GM19043 (cell line): ENCODE results near the gene SLC26A6.

Experiments used
- ATAC-seq: cut with Tn5 transposase; IDR thresholded peaks from one replicate; pipeline ENCODE4 v1.9.1; 2021; ENCODE audit warnings: low read depth; ENCODE audit not compliant: unreplicated experiment

Gene SLC26A6

DNA sequence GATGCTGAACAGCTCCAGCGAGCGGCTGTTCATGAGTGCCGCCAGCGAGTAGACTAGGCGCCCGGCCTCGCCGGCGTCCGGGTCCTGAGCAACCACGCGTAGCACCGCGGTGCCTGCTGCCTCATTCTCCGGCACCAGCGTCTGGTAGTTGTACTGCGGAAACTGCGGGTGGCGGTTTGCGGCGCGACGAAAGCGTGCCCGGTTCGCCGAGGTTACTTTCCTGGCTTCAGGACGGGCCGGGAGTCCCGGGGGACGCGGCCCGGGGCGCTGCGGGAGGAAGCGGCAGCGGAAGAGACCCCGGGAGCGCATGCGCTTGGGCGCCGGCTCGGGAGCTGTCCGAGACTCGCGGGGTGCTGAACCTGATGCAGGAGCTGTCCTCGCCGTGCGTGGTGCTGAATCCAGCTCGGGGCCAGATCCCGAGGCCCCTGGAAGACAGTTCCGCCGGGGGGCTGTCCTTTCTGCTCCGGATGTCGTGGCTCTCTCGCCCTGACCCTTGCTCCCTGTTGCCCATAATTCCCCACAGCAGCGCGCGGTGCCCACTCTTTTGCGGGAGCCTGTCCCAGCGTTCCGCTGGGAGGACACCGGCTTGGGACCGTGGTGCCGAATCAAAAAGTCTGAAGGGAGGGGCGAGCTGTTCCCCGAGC, 26.4 kb upstream of the SLC26A6 start:
- ATAC-seq, result no peak

DNA sequence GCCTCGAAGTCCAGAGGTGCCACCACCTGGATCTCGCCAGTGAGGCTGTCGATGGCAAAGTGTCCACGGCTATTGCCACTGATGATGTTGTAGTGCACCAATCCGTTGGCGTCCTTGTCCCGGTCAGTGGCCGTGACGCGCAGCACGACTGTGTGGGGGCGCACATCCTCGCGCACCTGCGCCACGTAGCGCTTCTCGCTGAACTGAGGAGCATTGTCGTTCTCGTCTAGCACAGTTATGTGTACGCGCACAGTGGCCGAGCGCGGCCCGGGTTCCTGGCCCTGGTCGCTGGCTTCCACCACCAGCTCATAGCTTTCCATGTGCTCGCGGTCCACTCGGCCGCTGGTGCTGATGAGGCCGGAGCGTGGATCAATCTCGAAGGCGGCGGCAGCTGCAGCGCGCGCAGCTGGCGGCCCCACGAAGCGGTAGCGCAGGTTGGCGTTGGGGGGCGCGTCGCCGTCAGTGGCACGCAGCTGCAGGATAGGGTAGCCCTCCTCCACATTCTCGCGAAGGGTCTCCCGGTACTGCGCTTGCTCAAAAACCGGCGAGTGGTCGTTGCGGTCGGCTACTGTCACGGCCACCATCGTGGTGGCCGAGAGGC, 25.6 kb upstream of the SLC26A6 start:
- ATAC-seq, result no peak

DNA sequence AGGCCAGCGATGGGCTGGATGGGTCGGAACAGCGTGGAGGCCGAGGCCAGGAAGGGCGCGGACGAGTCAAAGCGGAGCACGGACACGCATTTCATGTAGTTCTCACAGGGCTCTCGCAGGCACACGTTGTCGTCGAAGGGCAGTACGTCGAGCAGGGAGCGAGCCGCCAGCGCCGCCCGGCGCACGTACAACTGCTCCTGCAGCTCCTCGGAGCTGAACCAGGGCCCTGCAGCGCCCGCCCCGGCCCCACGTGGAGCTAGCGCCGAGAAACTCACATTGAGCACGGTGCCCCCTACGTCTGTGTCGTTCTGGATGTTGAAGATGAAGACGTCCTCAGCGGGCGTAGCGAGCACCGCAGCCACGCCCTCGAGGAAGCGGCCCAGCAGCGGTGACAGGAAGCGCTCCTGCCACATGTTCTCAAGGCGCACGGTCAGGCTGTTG, 21.6 kb upstream of the SLC26A6 start:
- no peak for ATAC-seq

DNA sequence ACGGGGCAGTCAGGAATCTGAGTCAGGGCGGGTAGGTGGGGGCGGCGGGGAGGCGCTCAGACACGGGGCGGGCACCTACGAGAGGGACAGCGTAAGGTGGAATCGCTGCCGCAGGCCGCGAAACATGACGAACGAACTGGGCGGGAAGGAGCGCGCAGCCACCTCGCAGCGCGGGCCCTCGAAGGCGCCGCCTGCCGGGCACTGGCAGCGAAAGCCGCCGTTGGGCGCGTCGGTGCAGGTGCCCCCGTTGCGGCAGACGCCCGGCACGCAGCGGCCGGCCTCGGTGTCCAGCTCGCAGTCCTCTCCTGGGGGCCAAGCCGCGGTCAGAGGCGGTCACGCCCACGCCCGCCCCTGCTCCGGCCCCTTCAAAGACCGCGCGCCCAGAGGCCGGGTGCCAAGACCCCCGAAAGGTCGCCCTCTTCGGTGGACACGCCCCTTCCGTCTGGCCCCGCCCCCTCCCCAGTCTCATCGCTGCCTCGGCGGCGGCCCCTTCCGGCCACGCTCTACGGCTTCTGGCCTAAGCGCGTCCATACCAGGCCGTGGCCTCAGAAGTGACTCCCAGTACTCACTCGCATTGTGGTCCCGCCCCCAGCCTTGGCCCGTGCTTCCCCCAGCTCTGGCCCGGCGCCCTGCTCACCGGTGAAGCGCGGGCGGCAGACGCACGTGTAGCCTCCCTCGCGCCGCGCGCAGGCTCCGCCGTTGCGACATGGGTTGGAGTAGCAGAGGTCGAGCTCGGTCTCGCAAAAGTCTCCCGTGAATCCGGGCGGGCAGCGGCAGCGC, 21.0 kb upstream of the SLC26A6 start:
- peak; percentile 48 for ATAC-seq

DNA sequence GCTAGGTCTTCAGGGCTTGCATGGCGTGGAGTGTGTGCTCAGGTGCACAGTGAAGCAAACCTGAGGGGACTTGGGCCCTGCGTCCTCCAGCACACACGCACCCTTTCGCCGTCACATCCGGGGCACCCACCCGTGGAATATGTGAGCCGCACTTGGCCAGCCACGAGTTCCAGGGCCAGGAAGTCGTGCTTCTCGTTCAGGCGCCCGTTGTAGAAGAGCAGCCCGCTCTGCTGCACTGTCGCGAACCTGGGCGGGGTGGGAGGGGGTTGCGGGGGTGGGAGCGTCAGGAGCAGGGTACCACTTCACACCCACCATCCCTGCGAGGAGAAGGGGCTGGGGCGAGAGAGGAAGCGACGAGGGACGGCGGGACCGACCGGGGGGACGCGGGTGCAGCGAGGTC, 20.3 kb upstream of the SLC26A6 start:
- no peak for ATAC-seq

DNA sequence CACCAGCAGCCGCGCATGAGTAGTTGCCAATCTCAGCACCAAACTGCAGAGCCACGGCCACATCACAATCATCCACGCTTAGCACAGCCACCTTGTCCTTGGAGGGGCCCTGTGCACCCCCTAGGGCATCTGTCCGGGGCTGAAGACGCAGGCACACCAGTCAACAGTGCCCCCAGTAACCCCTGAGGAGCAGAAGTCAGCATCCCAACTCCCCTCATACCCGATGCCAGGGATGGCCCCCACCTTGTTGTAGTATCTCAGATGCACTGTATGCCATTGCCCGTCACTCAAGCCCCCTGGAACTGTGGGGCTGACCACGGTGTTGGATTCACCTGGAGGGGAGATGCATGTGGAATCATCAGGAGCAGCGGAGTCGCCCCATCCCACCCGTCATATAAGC, 19.8 kb upstream of the SLC26A6 start:
- ATAC-seq, result no peak

DNA sequence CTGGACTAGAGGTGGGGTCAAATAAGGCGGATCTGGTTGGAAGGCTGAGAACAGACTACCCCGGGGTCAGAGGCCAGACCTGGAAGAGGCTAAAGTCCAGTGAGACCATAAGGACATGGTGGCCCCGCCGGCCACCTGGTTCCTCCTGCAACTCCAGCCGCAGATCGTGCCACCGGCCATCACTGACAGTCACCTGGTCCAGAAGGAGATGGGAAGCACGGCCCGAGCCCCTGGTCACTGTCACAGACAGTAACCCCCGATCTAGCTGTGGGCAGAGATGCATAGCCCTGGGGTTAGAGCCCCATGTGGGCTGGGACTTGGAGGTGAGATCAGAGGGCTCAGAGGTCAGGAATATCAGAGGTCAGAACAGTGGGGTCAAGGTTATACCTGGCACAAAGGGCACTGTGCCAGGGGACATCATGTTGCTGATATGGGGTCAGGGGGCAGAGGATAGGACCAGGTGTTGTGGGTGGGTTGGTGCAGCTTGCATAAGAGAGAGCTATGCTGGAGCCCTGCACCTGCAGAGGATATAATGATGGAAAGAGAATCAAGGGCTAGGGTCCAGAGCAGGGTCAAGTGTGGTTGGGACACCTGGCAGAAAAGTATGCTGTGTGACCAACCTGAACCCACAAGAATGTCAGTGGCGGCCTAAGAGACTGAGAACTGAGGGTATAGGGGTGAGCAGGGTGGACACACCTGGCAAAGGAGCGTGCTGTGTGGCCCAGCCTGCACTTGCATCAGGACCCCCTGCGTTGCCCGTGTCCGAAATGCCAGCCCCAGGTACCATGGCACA, 17.9 kb upstream of the SLC26A6 start:
- ATAC-seq, result no peak

DNA sequence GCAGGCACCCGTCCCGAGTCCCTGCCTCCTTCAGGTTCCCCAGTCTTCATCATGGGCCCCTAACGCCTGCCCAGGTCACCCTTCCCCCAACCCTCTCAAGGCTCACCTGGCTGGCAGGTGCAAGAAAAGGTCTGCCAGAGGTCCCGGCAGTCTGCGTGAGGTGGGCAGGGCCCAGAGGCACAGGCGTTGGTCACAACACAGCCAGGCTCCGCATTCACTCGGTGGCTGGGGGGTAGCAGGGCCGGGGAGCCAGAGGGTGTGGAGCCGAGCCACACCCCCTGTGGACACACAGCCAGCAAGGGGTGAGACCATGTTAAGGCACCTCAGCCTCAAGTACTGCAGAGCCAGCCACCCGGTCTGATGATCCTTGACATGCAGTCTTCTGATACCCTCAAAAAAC, 16.5 kb upstream of the SLC26A6 start:
- ATAC-seq, result no peak

DNA sequence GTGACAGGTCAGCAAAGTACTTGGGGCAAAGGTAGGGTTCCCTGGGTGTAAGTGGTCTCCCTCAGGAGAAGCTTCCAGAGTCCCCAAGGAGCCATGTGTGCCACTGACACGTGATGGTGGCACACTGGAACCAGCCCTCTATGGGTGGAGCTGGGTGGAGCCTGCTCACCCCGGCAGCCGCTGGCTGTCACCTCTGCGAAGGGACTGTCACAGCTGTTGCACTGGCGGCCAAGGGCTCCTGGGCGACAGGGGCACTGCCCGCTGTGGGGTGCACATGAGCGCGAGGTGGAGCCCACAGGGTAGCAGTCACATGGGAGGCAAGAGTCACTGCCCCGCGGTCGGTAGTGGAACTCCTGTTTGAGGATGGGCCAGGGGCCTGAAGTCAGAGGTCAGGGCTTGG, 15.5 kb upstream of the SLC26A6 start:
- no peak for ATAC-seq

DNA sequence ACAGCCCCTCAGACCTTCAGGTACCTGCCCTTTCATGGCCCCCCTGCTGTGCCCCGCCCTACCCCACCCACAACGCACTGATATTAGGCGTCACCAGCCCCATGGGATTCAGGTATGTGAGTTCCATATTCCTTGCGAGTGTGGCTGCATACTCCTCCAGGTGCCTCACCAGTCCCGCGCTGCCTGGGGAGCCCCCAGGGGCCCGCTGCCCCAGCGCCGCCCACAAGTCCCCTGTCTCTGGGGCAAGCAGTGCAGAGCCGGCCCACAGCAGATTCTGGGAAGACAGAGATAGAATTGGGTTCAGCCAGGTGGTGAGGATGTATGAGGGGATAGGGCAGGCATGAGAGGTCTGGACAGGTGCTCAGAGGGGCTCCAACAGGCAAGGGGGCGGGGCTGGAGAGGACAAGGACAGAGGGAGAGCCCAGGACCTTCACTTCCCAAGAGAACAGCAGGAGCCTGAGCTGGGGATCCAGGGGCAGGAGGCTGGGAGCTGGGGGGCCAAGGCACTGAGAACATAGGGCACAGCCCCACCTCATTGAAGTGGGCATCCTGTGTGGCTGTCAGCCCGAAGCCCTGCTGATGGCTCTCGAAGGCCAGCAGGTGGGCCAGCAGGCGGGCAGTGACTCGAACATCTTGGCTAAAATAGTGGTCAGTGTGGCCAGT, 13.1 kb upstream of the SLC26A6 start:
- no peak for ATAC-seq

DNA sequence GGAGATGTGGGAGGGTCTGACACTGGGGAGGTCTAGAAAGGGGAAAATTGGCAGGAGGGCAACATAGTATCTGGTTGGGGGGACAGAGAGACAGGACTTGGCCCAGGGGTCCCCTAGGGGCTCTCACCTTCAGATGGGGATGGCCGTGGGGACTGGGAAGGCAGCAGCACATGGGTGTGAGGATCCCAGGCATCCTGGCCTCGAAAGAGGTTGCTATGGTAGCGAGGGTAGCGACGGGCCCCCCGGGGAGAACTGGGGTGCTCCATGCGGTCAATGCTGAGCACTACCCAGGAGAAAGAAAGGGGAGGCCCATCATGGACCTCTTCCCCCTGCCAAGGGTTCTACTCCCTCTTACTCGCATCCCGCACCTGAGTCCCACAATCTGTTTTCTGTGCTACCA, 12.5 kb upstream of the SLC26A6 start:
- ATAC-seq, result no peak

DNA sequence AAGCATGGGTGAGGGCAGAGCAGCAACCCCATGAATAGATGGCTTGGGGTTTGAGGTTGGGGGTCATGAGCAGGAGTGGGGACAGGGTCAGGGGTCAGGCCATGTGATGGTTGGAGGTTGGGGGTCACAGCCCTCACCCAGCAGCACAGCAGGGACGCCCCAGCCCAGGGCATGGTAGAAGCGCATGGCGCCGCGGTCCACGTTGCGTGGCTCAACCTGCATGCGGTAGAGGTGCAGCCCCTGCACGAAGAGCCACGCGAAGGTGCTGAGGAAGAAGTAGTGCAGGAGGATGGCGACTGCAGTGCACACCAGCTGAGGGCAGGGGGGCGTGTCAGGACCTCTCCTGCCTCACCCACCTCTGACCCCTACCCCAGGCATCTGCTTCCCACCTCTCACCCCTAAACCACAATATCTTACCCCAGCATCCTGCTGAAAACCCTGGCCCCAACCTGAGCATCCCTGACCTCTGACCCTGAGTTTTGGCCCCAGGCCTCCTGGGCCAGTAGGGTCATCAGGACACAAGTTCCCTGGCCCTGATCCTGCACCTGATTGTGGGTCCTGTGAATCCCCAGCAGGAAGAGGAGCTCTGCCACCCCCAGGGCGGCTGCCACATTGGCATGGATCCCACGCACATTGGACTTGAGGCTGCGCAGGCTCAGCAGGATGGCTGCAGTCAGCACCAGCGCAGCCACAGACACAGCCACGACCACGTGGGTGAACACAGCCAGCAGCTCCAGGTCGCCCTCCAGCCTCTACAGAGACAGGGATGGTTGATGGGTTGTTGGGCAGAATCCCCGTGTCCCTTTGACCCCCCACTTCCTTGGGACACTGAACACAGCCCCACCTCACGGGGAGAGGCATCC, 9.9 kb upstream of the SLC26A6 start:
- no peak for ATAC-seq

DNA sequence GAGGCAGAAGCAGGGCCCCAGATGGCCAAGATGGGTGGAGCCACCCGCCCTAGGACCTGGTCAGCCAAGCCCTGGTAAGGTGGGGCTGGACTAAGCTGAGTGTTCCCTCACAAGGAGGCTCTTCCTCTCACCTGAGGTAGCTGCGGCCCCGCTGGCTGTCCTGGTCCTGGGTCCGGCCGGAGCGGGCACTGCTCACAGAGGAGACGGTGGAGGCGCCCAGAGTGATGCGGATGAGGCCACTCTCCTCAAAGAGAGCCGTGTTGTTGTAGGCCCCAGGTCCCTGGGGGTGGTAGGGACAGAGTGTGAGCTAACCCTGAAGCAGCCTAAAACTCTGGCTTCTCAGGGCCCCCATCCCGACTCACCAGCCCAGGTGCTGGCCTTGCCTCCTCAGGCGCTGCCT, 7.3 kb upstream of the SLC26A6 start:
- no peak for ATAC-seq

DNA sequence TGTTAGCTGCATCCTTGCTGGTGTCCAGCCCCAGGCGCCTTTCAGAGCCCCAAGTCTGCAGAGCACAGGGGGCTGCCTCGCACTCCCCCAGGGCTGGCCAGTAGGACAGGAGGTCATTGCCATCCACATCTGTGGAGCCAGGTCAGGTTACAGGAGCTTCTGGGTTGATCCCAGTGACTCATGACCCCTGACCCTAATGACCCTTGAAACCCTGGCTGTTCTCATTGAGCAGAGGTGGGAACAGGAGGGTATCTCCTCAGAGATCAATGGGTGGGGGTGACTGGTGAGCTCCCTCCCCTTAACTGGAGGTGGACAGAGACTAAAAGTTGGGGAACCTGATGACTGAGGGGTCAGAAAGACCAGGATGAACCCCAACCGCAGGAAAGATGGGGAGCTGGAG, 6.1 kb upstream of the SLC26A6 start:
- no peak for ATAC-seq

DNA sequence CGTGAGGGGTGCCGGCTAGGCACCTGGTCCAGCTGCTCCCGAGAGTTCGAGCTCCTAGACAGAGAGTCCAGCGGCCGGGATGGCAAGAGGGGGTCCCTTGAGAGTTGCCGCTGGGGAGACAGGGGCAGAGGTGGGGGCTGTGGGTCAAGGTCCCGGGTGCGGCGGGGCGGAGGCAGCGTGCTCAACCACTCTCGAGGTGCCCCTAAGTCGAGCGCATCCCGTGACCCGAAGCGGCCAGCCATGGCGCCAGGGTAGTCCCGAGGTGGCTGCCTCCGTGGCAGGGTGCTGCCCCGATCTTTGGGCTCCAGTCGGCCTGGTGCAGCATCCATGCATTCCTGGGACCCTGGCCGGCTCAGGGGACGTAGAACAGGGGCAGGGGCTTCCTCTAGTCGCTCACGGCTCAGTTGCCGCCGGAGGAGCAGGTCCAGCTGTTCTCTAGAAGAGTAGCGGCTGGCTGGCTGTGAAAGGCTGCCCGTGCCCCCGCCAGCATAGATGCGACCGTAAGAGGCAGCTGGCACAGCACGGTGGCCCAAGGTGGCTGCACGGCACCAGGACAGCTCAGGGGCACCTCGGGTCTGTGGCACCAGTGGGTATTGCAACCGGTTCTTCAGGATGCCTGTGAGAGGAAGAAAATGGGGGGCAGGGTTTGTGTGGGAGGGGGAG, 4.8 kb upstream of the SLC26A6 start:
- ATAC-seq, result no peak

DNA sequence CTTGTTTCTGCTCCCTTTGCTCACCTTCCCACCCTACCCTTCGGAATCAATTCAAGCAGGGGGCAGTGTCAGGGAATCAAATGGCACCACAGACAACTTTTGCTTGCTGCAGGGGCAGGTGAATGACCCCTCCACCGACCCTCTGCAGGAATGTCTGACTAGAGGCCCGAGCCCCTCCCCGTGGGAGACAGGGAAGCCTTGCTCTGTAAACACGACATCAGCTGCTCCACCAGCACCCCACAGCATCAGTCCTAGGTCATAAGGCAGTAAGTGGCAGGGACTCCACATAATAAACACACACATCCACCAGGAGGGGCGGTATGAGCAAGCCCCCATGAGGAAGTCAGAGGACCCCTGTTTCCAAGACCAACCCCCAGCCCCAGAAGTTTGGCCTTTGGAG, 2.0 kb upstream of the SLC26A6 start:
- no peak for ATAC-seq

DNA sequence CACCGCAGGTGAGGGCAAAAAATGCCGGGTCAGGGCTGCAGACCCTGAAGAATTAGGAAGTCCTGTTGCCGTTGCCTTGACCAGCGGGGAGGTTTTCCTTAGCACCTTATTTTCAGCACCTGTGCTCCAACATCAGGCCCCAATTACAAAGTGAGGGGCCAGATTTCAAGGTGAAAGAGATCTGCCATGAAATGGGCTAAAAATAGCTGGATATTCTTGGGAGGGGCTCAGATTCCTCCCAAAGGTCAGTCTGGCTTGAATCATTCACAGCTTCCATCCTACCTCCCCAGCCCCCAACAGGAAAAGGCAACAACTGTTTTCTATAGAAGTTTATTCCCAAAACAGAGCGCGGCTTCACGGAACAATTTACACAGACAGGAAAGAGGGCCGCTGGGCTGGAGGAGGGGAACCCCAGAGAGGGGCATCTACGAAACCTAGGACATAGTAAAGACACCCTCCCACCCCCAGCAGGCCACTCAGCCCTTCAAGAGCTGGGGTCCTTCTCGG, 941 bp upstream of the SLC26A6 start:
- no peak for ATAC-seq

DNA sequence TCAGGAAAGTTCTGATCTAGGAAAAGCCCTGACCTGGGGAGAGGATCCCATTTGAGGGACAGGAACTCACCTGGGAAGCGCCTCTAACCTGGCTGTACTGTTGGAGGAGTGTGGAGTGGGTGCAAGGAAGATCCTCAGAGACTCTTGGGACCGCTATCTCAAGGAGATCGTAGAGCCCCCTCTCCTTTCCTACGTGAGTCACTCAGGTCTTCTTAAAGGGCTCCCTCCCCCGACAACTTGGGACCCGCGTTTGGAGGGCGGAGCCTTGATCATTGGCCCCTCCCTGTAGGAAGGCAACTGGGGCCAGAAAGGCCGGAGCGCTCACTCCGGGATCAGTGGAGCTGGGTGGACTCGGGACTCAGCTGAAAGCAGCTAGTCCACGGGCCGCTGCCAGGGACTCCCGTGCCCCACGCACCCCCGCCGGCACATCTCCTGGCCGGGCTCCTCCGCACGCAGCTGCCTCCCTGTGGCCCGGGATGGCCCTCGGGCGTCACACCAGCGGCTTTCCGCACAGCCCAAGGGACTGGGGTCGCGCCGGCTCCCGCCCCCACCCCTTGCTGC, 520 bp downstream of the SLC26A6 start:
- no peak for ATAC-seq

DNA sequence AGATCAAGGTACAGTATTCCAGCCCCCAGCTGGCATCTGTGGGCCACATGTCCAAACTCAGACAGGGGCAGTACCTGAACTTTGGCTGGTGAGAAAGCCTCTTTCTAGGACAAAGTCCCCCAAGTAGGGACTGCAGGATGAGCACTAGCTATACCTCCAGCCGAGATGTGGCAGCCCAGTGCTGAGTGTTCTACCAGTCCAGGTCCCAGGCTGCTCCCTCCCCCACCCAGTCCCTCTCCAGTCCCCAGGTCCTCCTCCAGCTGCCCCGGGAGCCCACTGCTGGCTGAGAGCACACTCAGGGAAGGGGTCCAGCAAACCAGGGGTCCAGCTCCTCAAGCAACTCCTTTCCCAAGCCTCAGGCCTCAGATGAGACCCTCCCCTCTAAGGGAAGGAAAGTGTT, 1.5 kb downstream of the SLC26A6 start:
- ATAC-seq, result no peak
